HCT116 (cell line): ENCODE measurements around the gene SHC4. TPM values are rescaled to one million over a fixed set of nuclear protein-coding genes. Genes with fewer than 3 reads are reported as not detected.

Source experiments
- ATAC-seq: fragments of 200-7000 bp; cut with Tn5 transposase; 2 replicates; pipeline ENCODE4 v1.9.1; 2020; ENCODE audit warnings: mild to moderate bottlenecking, moderate library complexity
- BruUV-seq: library from RNA; stranded (reverse); fragments of 400-500 nt; replicated peaks from 2 replicates; lab custom pipeline; 2021; lab: Mats Ljungman, UMichigan
- CTCF ChIA-PET: fragments of 300-600 bp; sonication (Branson Sonifier 250); formaldehyde crosslinking; loops from one replicate; lab custom pipeline; 2021; ENCODE audit warnings: antibody characterized with exemption; lab: Charles Lee
- POLR2A ChIA-PET: fragments of 300-600, 350-600 bp; sonication (Branson Sonifier 250); formaldehyde crosslinking; loops from one replicate; lab custom pipeline; 2021; ENCODE audit warnings: antibody characterized with exemption; lab: Charles Lee
- RAD21 ChIA-PET, 2 experiments: fragments of 300-600 bp; sonication (Branson Sonifier 250); formaldehyde crosslinking; loops; one replicate each; lab custom pipeline; 2023; ENCODE audit warnings: low total read pairs in 2 of 2; ENCODE audit not compliant: uncharacterized antibody in 2 of 2, unreplicated experiment in 2 of 2, low non-redundant PET in 1 of 2; lab: Charles Lee
- DNase-seq: peaks from one replicate; pipeline ENCODE4 v3.0.0-alpha.2; 2010; ENCODE audit warnings: low read depth, low spot score
- H2AFZ ChIP-seq: fragments of 200-600 bp; shearing (Covaris generic), sonication (generic); 2 replicates; pipeline ENCODE4 v1.6.1; 2017; ENCODE audit warnings: low read depth, mixed run types, mixed read lengths, antibody characterized with exemption, low read length; ENCODE audit not compliant: poor library complexity, severe bottlenecking
- H3K27ac ChIP-seq: 2 replicates; pipeline ENCODE4 v1.5.1; 2012; ENCODE audit warnings: low read depth, low read length
- H3K27me3 ChIP-seq: fragments of 200-600 bp; sonication (generic); 2 replicates; pipeline ENCODE4 v1.6.1; 2016; ENCODE audit warnings: mixed run types, low read length, mixed read lengths; ENCODE audit not compliant: insufficient read depth
- H3K36me3 ChIP-seq, 2 experiments: fragments of 200-500 bp in 1 of 2; fragments of 200-600 bp in 1 of 2; sonication (Bioruptor generic) in 1 of 2; sonication (generic) in 1 of 2; 2 replicates each; pipeline versions ENCODE4 v1.5.1 to v1.6.1; 2014 to 2016; ENCODE audit warnings: low read length in 2 of 2, inconsistent platforms in 1 of 2, mixed read lengths in 1 of 2, mixed run types in 1 of 2; ENCODE audit not compliant: insufficient read depth in 2 of 2, control insufficient read depth in 1 of 2
- H3K4me1 ChIP-seq, 2 experiments: fragments of 200-600 bp in 1 of 2; sonication (generic) in 1 of 2; 2 replicates each; pipeline versions ENCODE4 v1.5.1 to v1.6.1; 2012 to 2017; ENCODE audit warnings: low read length in 2 of 2, inconsistent platforms in 1 of 2, mild to moderate bottlenecking in 1 of 2, mixed read lengths in 1 of 2, mixed run types in 1 of 2, moderate library complexity in 1 of 2; ENCODE audit not compliant: insufficient read depth in 2 of 2, control insufficient read depth in 1 of 2
- H3K4me2 ChIP-seq: fragments of 200-600 bp; sonication (generic); 2 replicates; pipeline ENCODE4 v1.6.1; 2017; ENCODE audit warnings: mixed run types, low read length, mixed read lengths
- H3K4me3 ChIP-seq, 2 experiments: fragments of 200-600 bp in 1 of 2; sonication (generic) in 1 of 2; replicated peaks in 1 of 2; 2 replicates each; pipeline ENCODE4 v1.5.1; 2011 to 2016; ENCODE audit warnings: low read length in 2 of 2, control low read depth in 1 of 2, low read depth in 1 of 2, mild to moderate bottlenecking in 1 of 2, mixed read lengths in 1 of 2, mixed run types in 1 of 2
- H3K79me2 ChIP-seq: fragments of 200-600 bp; sonication (generic); 2 replicates; pipeline ENCODE4 v1.6.1; 2017; ENCODE audit warnings: mild to moderate bottlenecking, mixed run types, low read length, moderate library complexity, mixed read lengths; ENCODE audit not compliant: insufficient read depth
- H3K9ac ChIP-seq: fragments of 200-600 bp; sonication (generic); 2 replicates; pipeline ENCODE4 v1.6.1; 2016; ENCODE audit warnings: low read length, mixed read lengths
- H3K9me2 ChIP-seq: fragments of 200-600 bp; sonication (generic), shearing (Covaris generic); 2 replicates; pipeline ENCODE4 v1.6.1; 2017; ENCODE audit warnings: mixed run types, mild to moderate bottlenecking, moderate library complexity; ENCODE audit not compliant: insufficient read depth
- H3K9me3 ChIP-seq, 2 experiments: fragments of 200-500 bp in 1 of 2; fragments of 200-600 bp in 1 of 2; sonication (Bioruptor generic) in 1 of 2; sonication (generic) in 1 of 2; 2 replicates each; pipeline ENCODE4 v1.6.1; 2014 to 2017; ENCODE audit warnings: low read length in 2 of 2, mixed read lengths in 2 of 2, inconsistent platforms in 1 of 2, low read depth in 1 of 2, mild to moderate bottlenecking in 1 of 2, mixed run types in 1 of 2, moderate library complexity in 1 of 2; ENCODE audit not compliant: control insufficient read depth in 1 of 2, insufficient read depth in 1 of 2
- H4K20me1 ChIP-seq: fragments of 200-600 bp; sonication (generic), shearing (Covaris generic); 2 replicates; pipeline ENCODE4 v1.6.1; 2017; ENCODE audit warnings: mixed run types, mild to moderate bottlenecking, moderate library complexity; ENCODE audit not compliant: insufficient read depth
- ATF3 ChIP-seq: IDR thresholded peaks from 2 replicates; pipeline ENCODE4 v1.6.1; 2012
- CTCF ChIP-seq, 3 experiments: fragments of 200-600 bp in 1 of 3; sonication (generic) in 1 of 3; IDR thresholded peaks in 2 of 3; conservative IDR thresholded peaks in 1 of 3; 2 replicates each; pipeline ENCODE4 v1.5.1; 2012 to 2017; ENCODE audit warnings: low read depth in 2 of 3, low read length in 2 of 3, antibody characterized with exemption in 1 of 3, borderline replicate concordance in 1 of 3, control low read depth in 1 of 3, mild to moderate bottlenecking in 1 of 3, mixed read lengths in 1 of 3, mixed run types in 1 of 3, moderate library complexity in 1 of 3; ENCODE audit not compliant: insufficient read depth in 1 of 3
- ELF1 ChIP-seq: IDR thresholded peaks from 2 replicates; pipeline ENCODE4 v1.6.1; 2012; ENCODE audit warnings: low read depth, borderline replicate concordance
- FOSL1 ChIP-seq: IDR thresholded peaks from 2 replicates; pipeline ENCODE4 v1.6.1; 2012; ENCODE audit warnings: low read depth
- POLR2A ChIP-seq: IDR thresholded peaks from 2 replicates; pipeline ENCODE4 v1.7.0; 2011; ENCODE audit warnings: borderline replicate concordance; ENCODE audit not compliant: insufficient read depth, insufficient read length; ENCODE audit errors: extremely low read depth
- RAD21 ChIP-seq: IDR thresholded peaks from 2 replicates; pipeline ENCODE4 v1.6.1; 2012; ENCODE audit warnings: low read depth, mild to moderate bottlenecking
- SIN3A ChIP-seq: IDR thresholded peaks from 2 replicates; pipeline ENCODE4 v1.6.1; 2012; ENCODE audit warnings: low read depth
- SRF ChIP-seq: IDR thresholded peaks from 2 replicates; pipeline ENCODE4 v1.6.1; 2012; ENCODE audit warnings: low read depth
- ZFX ChIP-seq: fragments of 450-650 bp; IDR thresholded peaks from 2 replicates; pipeline ENCODE4 v1.6.1; 2017
- intact Hi-C: fragments of 100-400 bp; cut with micrococcal nuclease; formaldehyde crosslinking; loops from 2 replicates; pipeline ENCODE4 v1.10.0; 2022
- total RNA-seq: library from RNA; stranded (reverse); gene quantifications from one replicate; pipeline ENCODE4 v1.2.1, GENCODE V29; 2021; ENCODE audit not compliant: unreplicated experiment

The SHC4 gene
- total RNA-seq, 1 experiment from 2014 or later, result 0.44 TPM

GRCh38 chr15:48883699-48884098, 80.0 kb downstream of the SHC4 start:
- Histone ChIP-seq H3K4me2 (no peak overlapping the region), H2AFZ (no peak overlapping the region), H3K4me3 (no peak overlapping the region), H3K27me3 (no peaks in the 10 kb centered on the region), H4K20me1 (peaks cover 6% of the 10 kb centered on the region; the same call in 1 of the 2 replicates), H3K9me3 (no peaks in the 10 kb centered on the region), H3K4me1 (peaks cover 3 to 5% of the 10 kb centered on the region in 2 experiments; a peak in 2 of 4 replicates), H3K9ac (no peak overlapping the region), H3K79me2 (peaks cover 10% of the 10 kb centered on the region), H3K9me2 (no peaks in the 10 kb centered on the region), H3K27ac (no peak overlapping the region), H3K36me3 (no peaks in the 10 kb centered on the region)
- intact Hi-C loops, result no loop called here
- CTCF ChIA-PET, result no interaction called here
- ATAC-seq (no peak), DNase-seq (no peak)
- no peak for TF ChIP-seq SRF
- no peak for TF ChIP-seq ATF3
- TF ChIP-seq ELF1, result no peak
- TF ChIP-seq ZFX, result no peak
- TF ChIP-seq FOSL1, result no peak
- no peak for TF ChIP-seq SIN3A
- TF ChIP-seq POLR2A, result no peak
- no peak for TF ChIP-seq CTCF (IDR thresholded peaks at IDR 0.05 in 2 of 3, conservative IDR thresholded peaks at IDR 0.05 in 1 of 3; ENCODE audit: borderline replicate concordance in 1 of 3, insufficient read depth in 1 of 3, low read depth in 2 of 3, low read length in 2 of 3)
- no TSS peak for BruUV-seq
- POLR2A ChIA-PET, result no interaction called here
- RAD21 ChIA-PET, result no interaction called here

- RAD21 ChIA-PET, result no interaction called here
- no TSS peak for BruUV-seq
- intact Hi-C loops, result no loop called here
- TF ChIP-seq ZFX (no peak), SIN3A (no peak), POLR2A (no peak), RAD21 (no peak)
- TF ChIP-seq, all 23 proteins: peak for 0
- no peak for DNase-seq
- no peak overlapping the region for H3K4me3 ChIP-seq
- peaks cover 3 to 11% of the 10 kb centered on the region in 2 experiments; a peak in 2 of 4 replicates for H3K4me1 ChIP-seq
- CTCF ChIA-PET, result interaction anchor here (1.1 kb wide), 1 partner anchor 96 kb away, joined by 3 read pairs; no protein-coding TSS in a partner anchor
- H2AFZ ChIP-seq, result no peak overlapping the region
- no peaks in the 10 kb centered on the region for H3K9me3 ChIP-seq
- no peaks in the 10 kb centered on the region for H3K9me2 ChIP-seq
- POLR2A ChIA-PET, result interaction anchor here (1.2 kb wide), 1 partner anchor 96 kb away, joined by 3 read pairs; no protein-coding TSS in a partner anchor
- ATAC-seq, result no peak
- no peaks in the 10 kb centered on the region for H3K36me3 ChIP-seq
- H4K20me1 ChIP-seq, result peaks cover 6% of the 10 kb centered on the region; the same call in 1 of the 2 replicates
- H3K4me2 ChIP-seq, result no peak overlapping the region
- H3K27ac ChIP-seq, result no peak overlapping the region
- H3K27me3 ChIP-seq, result no peaks in the 10 kb centered on the region
- peaks cover 17% of the 10 kb centered on the region for H3K79me2 ChIP-seq
- H3K9ac ChIP-seq, result no peak overlapping the region
Observed at GRCh38 chr15:48880070-48880634, 83.6 kb downstream of the SHC4 start.
